Stimulated activated CD8-positive, alpha-beta memory T cell treated with anti-CD3 and anti-CD28 coated beads, Interleukin-7, amount 100 ng/mL, for 24 hours (primary cell): ENCODE data around the gene ANO8.
"Not testable (repeated sequence)": the region's sequence is repeated elsewhere in the genome, so short reads cannot be mapped to it uniquely, and the experiment has no call there.

Experiments
- DNase-seq: peaks from one replicate; pipeline ENCODE4 v3.0.0-alpha.2; 2020; ENCODE audit warnings: low read depth

ANO8 gene, protein sequence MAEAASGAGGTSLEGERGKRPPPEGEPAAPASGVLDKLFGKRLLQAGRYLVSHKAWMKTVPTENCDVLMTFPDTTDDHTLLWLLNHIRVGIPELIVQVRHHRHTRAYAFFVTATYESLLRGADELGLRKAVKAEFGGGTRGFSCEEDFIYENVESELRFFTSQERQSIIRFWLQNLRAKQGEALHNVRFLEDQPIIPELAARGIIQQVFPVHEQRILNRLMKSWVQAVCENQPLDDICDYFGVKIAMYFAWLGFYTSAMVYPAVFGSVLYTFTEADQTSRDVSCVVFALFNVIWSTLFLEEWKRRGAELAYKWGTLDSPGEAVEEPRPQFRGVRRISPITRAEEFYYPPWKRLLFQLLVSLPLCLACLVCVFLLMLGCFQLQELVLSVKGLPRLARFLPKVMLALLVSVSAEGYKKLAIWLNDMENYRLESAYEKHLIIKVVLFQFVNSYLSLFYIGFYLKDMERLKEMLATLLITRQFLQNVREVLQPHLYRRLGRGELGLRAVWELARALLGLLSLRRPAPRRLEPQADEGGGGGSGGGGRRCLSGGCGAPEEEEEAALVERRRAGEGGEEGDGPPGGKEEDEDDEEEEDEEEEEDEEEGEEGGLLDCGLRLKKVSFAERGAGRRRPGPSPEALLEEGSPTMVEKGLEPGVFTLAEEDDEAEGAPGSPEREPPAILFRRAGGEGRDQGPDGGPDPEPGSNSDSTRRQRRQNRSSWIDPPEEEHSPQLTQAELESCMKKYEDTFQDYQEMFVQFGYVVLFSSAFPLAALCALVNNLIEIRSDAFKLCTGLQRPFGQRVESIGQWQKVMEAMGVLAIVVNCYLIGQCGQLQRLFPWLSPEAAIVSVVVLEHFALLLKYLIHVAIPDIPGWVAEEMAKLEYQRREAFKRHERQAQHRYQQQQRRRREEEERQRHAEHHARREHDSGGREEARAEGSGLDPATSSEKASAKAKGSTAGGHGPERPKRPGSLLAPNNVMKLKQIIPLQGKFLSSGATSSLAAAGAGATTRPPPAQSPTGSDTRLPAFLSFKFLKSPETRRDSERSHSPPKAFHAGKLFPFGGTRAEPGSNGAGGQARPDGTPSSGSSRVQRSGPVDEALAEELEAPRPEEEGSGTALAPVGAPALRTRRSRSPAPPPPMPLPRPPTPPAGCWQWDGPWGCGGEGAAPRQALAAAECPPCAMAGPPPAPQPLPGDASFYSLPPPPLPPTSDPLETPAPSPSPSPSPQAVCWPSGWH

DNA sequence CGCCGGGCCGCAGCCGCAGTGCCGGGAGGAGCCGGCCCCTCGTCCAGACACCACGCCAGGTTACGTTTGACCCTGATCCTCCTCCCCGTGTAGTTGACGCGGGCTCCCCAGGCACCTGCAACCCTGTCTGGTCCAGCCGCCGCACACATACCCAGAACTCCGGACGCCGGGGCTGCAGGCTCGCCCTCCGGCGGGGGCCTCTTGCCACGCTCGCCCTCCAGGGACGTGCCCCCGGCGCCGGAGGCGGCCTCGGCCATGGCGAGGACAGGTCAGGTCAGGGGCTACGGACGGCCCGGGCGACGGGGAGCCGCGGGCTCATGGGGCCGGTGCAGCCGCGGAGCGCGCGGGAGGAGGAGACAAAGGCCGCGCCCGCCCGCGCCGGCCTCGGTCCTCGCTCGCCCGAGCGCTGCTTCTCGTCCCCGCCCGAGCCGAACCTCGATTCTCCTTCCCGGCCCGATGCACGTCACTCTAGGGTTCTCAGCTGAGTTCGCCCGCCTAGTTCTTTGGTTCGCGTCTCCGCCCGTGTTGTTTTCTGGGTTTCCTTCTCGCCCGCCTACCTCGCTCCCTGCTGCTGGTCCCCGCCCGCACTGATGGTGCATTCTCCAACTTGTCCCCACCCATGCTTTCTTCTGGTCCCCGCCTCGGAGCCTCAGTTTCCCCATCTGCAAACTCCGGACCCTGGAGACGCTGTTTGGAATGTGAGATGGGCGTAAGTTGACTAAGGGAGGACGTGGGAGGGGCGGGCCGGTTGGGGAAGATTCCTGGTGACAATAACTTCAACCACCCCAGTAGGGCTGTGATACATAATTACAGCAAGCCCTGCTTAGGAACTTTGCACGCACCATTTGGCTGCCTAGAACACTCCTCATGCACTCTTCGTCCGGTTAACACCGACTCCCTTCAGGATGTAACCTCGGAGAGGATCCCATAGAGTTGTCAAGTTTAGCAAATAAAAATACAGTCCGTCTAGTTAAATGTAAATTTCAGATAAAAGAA lies at the start of gene ANO8:
TSS of gene ANO8 (minus strand) at position 442 of the 996 bp plus-strand sequence. CDS start at position 257, 185 bp downstream.
- peak; percentile 94 for DNase-seq

DNA sequence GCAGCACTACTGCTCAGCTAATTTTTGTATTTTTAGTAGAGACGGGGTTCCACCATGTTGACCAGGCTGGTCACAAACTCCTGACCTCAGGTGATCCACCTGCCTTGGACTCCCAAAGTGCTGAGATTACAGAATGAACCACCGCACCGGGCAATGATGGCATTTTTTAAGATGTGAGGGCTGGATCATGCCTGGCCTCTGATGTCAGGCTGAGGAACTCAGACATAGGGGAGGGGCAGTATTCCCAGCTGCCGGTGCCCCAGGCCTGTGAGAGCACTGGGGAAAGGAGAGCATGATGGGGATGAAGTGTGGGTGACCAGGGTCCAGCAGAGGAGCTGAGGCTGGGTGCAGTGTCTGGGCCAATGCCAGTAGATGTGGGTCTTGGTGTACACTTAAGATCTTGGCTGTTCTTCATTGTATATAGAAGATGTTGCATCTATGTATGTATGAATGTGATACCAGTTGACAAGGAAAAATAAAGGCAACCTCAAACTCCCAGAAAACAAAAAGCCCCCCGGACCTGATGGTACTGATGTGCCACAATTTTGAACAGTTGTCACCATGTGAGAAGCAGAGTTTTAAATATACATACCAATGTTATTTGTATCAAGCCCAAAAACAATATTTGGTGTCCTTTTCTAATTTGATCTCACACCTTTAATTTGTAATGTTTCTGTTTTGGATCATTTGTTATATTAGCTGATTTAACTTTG lies 45.9 kb upstream of the ANO8 start:
- no peak for DNase-seq

DNA sequence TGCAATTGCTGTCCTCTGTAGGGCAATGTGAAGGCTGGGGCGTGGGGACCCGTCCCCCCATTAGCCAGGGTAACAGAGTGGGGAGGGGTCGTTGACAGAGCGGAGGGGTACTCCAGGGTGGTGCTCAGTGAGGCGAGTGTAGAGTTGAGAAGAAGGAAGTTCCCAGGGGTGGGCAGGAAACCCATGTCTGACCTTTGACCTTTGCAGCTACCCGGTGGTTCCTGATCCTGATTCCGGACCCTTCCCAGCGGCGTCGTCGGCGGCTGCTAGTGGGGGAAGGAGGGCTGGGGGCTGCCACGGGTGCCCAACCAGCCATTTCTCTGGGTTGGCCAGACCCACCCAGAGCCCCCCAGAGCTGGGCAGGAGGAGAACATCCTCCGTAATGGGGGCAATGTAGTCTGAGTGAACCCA lies 44.6 kb upstream of the ANO8 start:
- DNase-seq, result no peak

DNA sequence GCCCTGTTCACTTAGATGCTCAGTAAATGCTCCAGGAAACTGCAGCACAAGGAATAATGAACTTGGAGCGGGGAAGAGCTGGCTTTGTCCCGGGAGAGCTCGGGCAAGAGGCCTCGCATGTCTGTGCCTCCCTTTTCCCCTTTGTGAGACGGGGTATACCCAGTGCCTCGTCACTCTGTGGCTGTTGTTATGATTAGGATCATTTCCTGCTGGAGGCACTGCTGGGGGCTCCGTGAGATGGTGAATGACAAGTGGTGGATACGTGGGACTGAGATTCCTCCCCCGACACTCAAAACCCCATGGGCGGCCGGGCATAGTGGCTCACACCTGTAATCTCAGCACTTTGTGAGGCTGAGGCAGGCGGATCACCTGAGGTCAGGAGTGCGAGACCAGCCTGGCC lies 43.6 kb upstream of the ANO8 start:
- DNase-seq, result no peak

DNA sequence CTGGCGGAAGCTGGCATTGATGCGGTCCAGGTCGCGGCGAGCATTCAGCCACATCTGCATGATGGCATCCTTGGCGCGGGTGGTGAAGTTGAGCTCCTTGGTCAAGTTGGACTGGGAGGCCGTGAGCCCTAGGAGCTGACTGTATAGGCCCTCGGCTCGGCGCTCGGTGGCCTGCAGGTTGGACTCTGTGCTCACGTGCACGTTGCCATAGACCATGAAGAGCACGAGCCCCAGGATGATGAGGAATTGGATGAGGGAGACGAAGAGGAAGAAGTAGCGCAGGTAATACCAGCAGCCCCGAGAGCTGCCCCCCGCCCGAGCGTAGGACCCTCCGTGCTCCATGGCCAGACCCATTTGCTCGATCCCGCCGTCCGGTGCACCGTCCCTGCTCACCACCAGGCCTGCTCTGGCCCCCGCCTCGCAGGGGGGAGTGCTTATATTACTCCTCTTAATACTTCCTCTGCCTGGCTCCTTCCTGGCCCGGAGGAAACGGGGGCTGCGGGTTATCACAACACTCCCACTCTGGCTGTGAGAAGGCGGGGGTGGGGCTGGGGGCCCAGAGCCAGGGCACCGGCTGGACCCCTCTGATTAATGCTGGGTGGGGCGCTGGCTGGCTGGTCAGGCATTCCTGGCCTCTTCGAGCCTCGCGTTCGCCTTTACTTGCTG lies 42.4 kb upstream of the ANO8 start, which contains the start of gene PLVAP:
TSS of gene PLVAP (minus strand) at position 408 of the 666 bp plus-strand sequence. CDS start at position 354, 54 bp downstream.
- DNase-seq, result no peak

DNA sequence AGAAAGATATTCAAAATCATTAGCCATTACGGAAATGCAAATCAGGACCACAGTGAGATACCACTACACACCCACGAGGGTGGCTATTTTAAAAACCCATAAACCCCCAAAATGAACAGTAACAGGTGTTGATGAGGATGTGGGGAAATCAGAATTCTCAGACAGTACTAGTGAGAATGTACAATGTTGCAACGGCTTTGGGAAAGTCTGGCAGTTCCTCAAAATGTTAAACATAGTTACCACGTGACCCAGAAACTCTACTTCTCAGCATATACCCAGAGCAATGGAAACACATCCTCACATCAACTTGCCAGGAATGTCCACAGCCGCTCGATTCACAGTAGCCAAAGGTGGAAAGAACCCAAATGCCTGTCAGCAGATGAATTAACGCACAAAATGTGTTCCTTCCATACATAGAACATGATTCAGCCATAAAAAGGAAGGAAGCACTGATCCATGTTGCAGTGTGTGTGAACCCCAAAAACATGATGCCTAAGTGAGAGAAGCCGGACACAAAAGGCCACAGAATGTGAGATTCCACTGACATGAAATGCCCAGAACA lies 35.5 kb upstream of the ANO8 start:
- DNase-seq, result no peak

DNA sequence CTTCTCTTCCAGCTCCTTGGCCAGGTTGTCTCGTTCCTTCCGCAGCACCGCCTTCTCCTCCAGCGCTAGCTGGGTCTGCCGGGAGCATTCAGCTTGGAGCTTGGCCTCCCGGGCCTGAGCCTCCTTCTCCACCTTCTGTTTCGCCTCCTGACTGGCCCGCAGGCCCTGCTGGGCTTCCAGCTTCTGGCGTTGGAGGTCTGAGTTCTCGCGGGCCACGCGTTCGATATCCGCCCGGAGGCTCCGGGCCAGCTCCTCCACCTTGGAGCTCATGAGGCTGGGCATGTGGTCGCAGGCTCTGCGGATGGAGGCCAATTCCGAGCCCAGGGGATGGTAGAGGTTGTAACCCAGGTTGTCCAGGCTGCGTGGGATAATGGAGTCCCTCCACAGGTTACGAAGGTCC lies 30.7 kb upstream of the ANO8 start:
- DNase-seq, result no peak

DNA sequence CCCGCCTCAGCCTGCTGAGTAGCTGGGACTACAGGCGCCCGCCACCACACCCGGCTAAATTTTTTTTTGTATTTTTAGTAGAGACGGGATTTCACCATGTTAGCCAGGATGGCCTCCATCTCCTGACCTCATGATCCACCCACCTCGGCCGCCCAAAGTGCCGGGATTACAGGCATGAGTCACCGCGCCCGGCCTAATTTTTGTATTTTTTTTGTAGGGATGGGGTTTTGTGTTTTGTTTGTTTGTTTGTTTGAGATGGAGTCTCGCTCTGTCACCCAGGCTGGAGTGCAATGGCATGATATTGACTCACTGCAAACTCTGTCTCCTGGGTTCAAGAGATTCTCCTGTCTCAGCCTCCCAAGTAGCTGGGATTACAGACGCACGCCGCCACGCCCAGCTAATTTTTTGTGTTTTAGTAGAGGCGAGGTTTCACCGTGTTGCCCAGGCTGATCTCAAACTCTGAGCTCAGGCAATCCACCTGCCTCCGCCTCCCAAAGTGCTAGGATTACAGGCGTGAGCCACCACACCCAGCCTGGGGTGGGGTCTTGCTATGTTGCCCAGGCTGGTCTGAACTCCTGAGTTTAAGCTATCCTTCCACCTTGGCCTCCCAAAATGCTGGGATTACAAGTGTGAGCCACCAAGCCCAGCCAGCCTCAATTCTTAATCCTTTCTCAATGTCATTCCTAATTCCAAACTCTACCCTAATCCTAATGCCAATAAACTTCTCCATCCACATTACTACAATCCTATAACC lies 29.4 kb upstream of the ANO8 start:
- not testable (repeated sequence) for DNase-seq

DNA sequence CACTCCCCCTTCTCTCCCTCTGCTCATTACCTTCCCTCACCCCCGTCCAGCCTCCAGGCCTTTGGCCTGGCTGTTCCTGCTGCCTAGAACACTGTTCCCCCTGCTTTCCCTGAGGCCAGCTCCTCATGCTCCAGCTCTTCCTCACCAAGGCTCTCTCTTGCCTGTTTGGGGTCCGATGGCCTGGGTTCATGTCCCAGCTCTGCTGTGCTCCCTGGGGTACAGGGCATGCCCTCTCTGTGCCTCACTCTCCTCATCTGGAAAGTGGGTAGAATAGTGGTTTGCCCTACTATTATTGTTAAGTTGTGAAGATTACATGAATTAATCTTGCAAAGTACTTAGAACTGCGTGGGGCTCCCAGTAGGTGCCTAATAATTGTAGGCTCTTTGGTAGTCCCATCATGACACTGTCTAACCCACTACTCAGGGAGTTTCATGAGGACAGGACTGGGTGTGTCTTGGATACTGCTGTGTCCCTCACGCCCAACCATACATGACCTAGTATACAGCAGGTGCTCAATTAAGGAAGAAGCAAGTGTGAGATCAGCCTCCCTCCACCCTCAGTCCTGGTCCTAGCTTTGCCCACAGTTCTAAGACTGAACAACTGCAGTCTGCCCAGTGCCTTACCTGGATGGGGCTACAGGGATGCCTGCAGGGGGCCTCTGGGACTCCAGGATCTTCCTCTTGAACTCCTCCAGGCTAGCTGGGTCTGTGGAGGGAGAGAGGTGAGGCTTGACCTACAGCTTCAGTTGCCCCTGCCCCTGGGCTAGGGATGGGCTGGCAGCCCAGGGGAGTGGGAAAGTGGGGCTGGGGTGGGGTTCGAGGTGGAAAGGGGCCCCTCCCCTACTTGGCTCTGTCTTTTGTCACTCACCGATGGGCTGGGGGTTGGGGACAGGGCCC lies 25.5 kb upstream of the ANO8 start:
- DNase-seq, result no peak

DNA sequence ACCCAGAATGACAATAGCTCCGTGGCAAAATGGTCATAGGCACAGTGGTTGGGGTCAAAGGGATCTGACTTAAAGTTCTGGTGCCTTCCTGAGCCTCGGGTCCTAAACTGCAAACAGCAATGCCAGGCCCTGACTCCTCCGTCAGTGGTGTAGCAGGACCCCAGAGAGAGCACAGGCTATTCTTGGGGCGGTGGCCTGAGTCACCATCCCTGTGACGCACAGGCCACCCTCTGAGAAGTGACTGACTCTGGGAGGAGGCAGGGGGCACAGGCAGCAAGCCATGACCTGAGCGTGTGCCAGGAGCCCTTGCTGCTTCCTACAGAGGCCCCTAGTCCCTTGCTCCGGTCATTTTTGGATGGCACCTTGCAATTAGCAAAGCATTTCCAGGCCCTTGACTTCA lies 23.7 kb upstream of the ANO8 start:
- DNase-seq, result no peak

DNA sequence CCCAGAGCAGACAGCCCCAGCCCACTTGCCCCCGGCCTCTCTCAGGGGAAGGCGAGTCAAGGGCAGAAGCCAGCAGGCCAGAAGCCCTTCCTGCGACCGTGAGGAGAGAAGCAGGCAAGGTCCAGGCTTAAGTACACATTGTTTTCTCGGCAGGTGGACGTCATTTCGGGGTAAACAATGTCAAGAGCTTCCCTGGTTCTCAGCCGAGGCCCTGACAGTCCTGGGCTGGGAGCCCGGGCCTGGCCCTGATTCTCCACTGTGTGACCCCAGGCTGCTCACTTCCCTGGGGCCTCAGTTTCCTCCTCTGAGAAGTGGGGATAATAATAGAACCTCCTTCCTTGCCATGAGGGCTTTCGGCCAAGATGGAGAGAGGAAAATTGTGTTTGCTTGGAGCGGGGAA lies 23.1 kb upstream of the ANO8 start:
- no peak for DNase-seq

DNA sequence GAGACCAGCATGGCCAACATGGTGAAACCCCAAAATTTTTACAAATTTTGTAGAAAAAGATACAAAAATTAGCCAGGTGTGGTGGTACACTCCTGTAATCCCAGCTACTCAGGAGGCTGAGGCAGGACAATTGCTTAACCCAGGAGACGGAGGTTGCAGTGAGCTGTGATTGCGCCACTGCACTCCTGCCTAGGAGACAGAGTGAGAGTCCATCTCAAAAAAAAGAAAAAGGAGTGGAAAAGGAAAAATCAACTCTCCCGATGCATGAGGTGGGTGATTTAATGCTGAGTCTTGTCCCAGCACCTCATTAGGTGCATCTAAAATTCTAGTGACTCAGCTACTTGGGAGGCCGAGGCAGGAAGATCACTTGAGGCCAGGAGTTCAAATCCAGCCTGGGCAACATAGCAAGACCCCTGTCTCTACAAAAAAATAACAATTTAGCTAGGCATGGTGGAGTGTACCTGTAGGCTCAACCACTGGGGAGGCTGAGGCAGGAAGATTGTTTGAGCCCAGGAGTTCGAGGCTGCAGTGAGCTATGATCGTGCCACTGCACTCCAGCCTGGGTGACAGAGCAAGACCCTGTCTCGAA lies 22.5 kb upstream of the ANO8 start:
- no peak for DNase-seq

DNA sequence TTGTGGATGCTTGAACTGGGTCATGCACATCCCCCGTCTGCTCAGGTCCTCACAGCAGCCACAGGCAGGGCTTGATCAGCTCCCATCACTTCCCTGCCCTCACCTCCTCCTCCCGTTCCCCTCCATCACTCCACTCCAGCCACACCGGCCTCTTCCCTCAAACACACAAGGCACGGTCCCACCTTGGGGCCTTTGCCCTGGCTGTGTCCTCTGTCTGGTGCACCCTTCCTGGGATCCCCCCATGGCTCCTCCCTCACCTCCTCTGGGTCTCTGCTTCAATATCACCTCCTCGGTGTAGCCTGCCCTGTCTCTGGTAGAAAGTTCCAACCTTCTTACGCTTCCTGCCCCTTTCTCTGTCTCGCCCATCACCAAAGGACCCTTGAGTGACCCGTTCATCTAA lies 18.7 kb upstream of the ANO8 start:
- no peak for DNase-seq

DNA sequence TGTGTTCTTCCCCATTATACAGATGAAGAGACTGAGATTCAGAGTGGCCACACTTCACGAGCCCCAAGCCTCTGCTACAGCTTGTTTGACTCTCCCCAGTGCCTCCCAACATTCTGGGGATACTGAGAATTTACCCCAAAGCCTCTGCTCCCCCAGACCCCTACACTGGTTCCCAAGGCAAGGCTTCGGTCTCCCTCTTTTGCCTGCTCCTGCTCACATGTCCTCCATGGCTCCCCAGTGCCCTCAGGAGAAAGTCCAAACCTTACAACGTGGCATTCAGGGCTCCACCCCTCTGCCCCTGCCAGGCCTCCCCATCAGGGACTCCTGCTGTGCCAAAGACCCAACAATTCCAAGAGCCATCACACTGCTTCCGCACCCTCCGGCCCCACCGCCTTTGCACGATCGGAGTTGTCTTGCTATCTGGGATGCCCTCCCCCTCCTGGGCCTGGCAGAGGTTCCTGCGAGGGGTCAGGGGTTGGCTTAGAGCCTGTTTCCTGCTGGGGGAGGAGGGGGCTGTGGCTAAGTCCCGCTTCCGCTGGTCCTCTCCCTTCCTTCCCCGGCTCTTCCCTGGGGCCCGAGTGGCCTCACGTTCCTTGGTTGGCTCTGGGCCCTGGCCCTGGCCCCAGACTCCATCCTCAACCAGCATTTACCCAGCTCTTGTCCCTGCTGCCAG lies 18.1 kb upstream of the ANO8 start:
- no peak for DNase-seq

DNA sequence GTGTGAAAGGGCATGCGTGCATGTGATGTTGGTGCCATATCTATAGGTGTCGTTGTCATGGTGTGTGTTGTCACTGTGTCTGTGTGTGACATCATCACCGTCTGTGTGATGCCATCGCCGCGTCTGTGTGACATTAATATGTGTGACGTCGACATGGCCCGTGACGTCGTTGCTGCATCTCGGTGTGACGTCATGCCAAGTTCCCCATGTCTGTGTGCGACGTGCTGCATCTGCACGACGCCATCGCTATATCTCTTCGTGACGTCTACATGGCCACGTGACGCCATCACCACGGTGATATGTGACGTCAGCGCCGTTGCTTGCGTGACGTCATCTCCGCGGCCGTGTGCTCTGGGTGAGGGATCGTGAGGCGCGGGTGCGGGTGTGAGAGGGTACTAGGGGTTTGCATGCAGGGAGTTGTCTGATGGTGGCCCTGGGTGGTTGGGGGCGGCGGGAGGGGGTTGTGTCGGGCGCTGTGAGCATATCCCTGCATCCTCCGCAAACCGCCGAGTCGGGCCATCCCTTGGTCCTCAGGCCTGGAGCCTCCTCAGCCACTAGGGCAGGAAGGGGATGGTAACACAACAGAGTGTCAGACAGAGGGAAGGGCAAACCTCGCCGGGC lies 17.3 kb upstream of the ANO8 start:
- no peak for DNase-seq

DNA sequence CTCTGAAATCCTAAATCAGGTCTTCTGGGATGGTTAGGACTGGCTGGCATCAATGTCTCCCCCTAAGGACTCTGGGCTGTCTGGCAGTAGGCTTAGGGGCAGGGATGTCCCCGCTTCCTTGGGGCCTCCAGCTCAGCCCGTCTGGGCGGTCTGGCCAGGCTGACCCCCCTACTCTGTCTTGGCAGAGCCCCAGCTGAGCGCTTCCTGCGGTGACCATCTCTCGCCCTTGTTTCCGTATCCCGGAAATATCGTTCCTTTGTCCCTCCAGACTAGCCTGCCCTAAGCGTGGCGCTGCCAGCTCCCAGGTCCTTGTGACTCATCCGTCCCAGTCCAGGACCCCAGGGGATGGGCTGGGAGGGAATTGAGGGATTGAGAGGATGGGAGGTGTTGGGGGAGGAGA lies 14.0 kb upstream of the ANO8 start:
- no peak for DNase-seq
